Endodermal cell (in vitro differentiated cells): ENCODE measurements around the gene AKR1D1. TPM values are rescaled to one million over a fixed set of nuclear protein-coding genes. Genes with fewer than 3 reads are reported as not detected.

Experiments used
- DNase-seq: peaks from one replicate; pipeline ENCODE4 v3.0.0-alpha.2; 2017
- H3K27ac ChIP-seq: 2 replicates; pipeline ENCODE4 v1.5.1; 2013; ENCODE audit warnings: mild to moderate bottlenecking, low read depth, low read length, moderate library complexity
- H3K27me3 ChIP-seq: 2 replicates; pipeline ENCODE4 v1.6.1; 2013; ENCODE audit warnings: mild to moderate bottlenecking, low read length, moderate library complexity; ENCODE audit not compliant: insufficient read depth, control insufficient read depth, poor library complexity, severe bottlenecking
- H3K36me3 ChIP-seq: 2 replicates; pipeline ENCODE4 v1.7.0; 2013; ENCODE audit warnings: mild to moderate bottlenecking, low read length, moderate library complexity; ENCODE audit not compliant: control insufficient read depth, insufficient read depth
- H3K4me1 ChIP-seq: one replicate; pipeline ENCODE4 v1.7.0; 2013; ENCODE audit warnings: low read length; ENCODE audit not compliant: control insufficient read depth, insufficient read depth
- H3K4me3 ChIP-seq: 2 replicates; pipeline ENCODE4 v1.5.1; 2013; ENCODE audit warnings: mild to moderate bottlenecking, low read length, moderate library complexity
- H3K9ac ChIP-seq: 2 replicates; pipeline ENCODE4 v1.6.1; 2013; ENCODE audit warnings: mild to moderate bottlenecking, low read length, moderate library complexity; ENCODE audit not compliant: poor library complexity, severe bottlenecking; ENCODE audit errors: extremely low read depth
- H3K9me3 ChIP-seq: 2 replicates; pipeline ENCODE4 v1.6.1; 2013; ENCODE audit warnings: mild to moderate bottlenecking, low read length, moderate library complexity; ENCODE audit not compliant: control insufficient read depth
- H3K27ac Mint-ChIP-seq: 2 replicates; pipeline ENCODE4 v1.8.0; 2020; ENCODE audit warnings: mixed read lengths
- H3K27me3 Mint-ChIP-seq: 2 replicates; pipeline ENCODE4 v1.8.0; 2021; ENCODE audit warnings: mild to moderate bottlenecking, mixed read lengths; ENCODE audit not compliant: insufficient read depth
- H3K36me3 Mint-ChIP-seq: 2 replicates; pipeline ENCODE4 v1.8.0; 2020; ENCODE audit warnings: low read depth, mixed read lengths
- H3K4me1 Mint-ChIP-seq: 2 replicates; pipeline ENCODE4 v1.8.0; 2020; ENCODE audit warnings: mixed read lengths
- H3K4me3 Mint-ChIP-seq: 2 replicates; pipeline ENCODE4 v1.8.0; 2020; ENCODE audit warnings: mild to moderate bottlenecking, moderate library complexity, mixed read lengths
- H3K9me3 Mint-ChIP-seq: 2 replicates; pipeline ENCODE4 v1.8.0; 2020; ENCODE audit warnings: mild to moderate bottlenecking, mixed read lengths
- WGBS, 2 experiments: methylation state at CpG; one replicate each; pipeline versions ENCODE4 v1.1.5 to v1.1.7; 2013; ENCODE audit warnings: missing lambda C conversion rate in 2 of 2, mixed read lengths in 1 of 2; ENCODE audit not compliant: insufficient coverage in 1 of 2, insufficient read length in 1 of 2; 5-methylcytosine and 5-hydroxymethylcytosine counted together
- total RNA-seq, 2 donors: library from RNA; stranded (reverse); fragmentation: NEBNext Ultra II Directional in 1 of 2; extraction: Animal tissue kit (Norgen Biotek cat#: 25700) in 1 of 2; gene quantifications; 2 replicates in 1 of 2; 3 replicates in 1 of 2; pipeline ENCODE4 v1.2.1, GENCODE V29; 2021
- TF ChIP-seq, protein P1 (sequence below): fragments of 200-600 bp; sonication (generic); conservative IDR thresholded peaks from 2 replicates; pipeline ENCODE4 v1.5.0; 2021; ENCODE audit warnings: antibody characterized with exemption, mild to moderate bottlenecking

The AKR1D1 gene
- total RNA-seq, 2 donors from 2014 or later, result not detected

DNA sequence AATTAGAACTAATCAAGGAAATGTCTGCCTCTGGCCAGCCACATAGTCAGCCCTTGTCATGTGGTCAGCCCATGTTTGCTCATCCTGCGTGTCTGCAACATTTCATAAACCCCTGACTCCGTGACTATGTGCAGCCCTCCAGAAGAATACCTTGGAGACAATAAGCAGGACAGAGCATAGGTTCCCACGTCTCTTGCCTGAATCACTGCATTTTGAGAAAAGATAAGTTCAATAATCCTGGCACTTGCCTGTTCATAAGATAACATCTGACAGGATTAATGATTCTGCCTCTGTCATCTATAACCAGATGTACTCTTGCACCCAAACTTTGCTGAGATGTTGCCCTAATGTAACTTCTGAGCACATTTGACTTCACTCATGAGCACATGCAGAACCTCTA is 78.4 kb downstream of the AKR1D1 start:
- H3K4me1 Mint-ChIP-seq, result peaks cover 4% of the 10 kb centered on the region
- no peaks in the 10 kb centered on the region for H3K36me3 ChIP-seq
- peaks cover 2% of the 10 kb centered on the region for H3K9me3 Mint-ChIP-seq
- H3K9me3 ChIP-seq, result peaks cover 4% of the 10 kb centered on the region
- no peak overlapping the region for H3K27ac ChIP-seq
- WGBS, 2 experiments, result 96 to 97% methylated on average over 3 of the region's 3 CpGs
- H3K36me3 Mint-ChIP-seq, result no peaks in the 10 kb centered on the region
- no peak overlapping the region for H3K27ac Mint-ChIP-seq
- no peaks in the 10 kb centered on the region for H3K4me1 ChIP-seq
- no peak overlapping the region for H3K9ac ChIP-seq
- H3K27me3 ChIP-seq, result no peaks in the 10 kb centered on the region
- TF ChIP-seq, protein P1, sequence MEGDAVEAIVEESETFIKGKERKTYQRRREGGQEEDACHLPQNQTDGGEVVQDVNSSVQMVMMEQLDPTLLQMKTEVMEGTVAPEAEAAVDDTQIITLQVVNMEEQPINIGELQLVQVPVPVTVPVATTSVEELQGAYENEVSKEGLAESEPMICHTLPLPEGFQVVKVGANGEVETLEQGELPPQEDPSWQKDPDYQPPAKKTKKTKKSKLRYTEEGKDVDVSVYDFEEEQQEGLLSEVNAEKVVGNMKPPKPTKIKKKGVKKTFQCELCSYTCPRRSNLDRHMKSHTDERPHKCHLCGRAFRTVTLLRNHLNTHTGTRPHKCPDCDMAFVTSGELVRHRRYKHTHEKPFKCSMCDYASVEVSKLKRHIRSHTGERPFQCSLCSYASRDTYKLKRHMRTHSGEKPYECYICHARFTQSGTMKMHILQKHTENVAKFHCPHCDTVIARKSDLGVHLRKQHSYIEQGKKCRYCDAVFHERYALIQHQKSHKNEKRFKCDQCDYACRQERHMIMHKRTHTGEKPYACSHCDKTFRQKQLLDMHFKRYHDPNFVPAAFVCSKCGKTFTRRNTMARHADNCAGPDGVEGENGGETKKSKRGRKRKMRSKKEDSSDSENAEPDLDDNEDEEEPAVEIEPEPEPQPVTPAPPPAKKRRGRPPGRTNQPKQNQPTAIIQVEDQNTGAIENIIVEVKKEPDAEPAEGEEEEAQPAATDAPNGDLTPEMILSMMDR, result no peak
- H3K27me3 Mint-ChIP-seq, result no peaks in the 10 kb centered on the region
- H3K4me3 ChIP-seq, result no peak overlapping the region
- no peak for DNase-seq
- no peak overlapping the region for H3K4me3 Mint-ChIP-seq

DNA sequence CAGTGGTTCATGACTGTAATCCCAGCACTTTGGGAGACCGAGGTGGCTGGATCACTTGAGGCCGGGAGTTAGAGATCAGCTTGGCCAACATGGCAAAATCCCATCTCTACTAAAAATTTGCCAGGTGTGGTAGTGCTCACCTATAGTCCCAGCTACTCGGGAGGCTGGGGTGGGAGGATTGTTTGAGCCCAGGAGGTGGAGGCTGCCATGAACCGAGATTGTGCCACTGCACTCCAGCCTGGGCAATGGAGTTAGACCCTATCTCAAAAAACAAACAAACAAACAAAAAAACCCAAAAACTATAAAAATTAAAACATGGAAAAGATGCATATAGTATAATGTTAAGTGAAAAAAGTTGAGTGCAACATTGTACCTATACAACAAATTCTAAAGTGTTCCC is 81.4 kb downstream of the AKR1D1 start:
- Histone ChIP-seq H3K9me3 (peaks cover 20% of the 10 kb centered on the region), H3K36me3 (no peaks in the 10 kb centered on the region), H3K27ac (no peak overlapping the region), H3K27me3 (no peaks in the 10 kb centered on the region), H3K4me1 (no peaks in the 10 kb centered on the region), H3K9ac (no peak overlapping the region), H3K4me3 (no peak overlapping the region)
- Mint-ChIP-seq H3K4me1 (peaks cover 4% of the 10 kb centered on the region), H3K36me3 (no peaks in the 10 kb centered on the region), H3K9me3 (peaks cover 4% of the 10 kb centered on the region), H3K27me3 (no peaks in the 10 kb centered on the region), H3K27ac (no peak overlapping the region), H3K4me3 (no peak overlapping the region)
- 88 to 98% methylated on average over 2 to 4 of the region's 4 CpGs for WGBS, 2 experiments
- TF ChIP-seq, protein P1, result no peak
- no peak for DNase-seq

DNA sequence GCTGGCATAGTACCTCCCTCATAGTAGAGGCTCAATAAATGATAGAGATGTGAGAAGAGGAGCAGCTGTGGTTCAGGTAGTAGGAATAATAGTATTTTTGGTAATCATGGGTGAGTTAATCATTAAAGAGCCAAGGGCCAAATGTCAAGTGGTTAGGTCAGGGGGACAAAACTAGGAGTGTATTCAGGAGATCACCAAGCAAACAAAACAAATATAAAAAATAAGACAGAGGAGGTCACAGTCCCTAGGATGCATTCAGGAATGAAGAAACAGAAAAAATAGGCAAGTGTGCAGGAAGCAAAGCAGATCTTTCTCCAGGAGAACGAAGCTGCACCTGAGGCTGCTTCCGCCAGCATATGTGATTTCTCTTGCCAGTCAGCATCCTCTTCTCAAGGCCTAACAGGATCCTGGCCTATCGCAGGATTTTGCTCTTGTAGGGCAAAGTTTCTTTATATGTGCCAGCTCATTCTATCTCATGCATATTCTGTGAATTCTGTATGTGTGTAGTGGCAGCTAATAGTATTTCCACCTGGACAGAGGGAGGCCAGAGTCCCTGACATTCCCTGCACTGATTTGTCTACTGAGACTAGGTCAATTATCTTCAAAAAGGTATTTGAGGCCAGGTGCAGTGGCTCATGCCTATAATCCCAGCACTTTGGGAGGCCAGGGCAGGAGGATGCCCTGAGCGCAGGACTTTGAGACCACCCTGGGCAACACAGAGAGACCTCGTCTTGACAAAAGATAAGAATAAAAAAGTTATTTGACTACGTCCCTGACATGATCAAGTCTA is 82.7 kb downstream of the AKR1D1 start:
- no peak for DNase-seq
- Histone ChIP-seq H3K4me3 (no peak overlapping the region), H3K27me3 (no peaks in the 10 kb centered on the region), H3K27ac (no peak overlapping the region), H3K4me1 (no peaks in the 10 kb centered on the region), H3K9ac (no peak overlapping the region), H3K9me3 (peaks cover 31% of the 10 kb centered on the region), H3K36me3 (no peaks in the 10 kb centered on the region)
- H3K36me3 Mint-ChIP-seq, result peaks cover 2% of the 10 kb centered on the region
- H3K4me1 Mint-ChIP-seq, result peaks cover 4% of the 10 kb centered on the region
- peaks cover 13% of the 10 kb centered on the region for H3K9me3 Mint-ChIP-seq
- no peak overlapping the region for H3K4me3 Mint-ChIP-seq
- TF ChIP-seq, protein P1, result no peak
- 92 to 93% methylated on average over 5 to 6 of the region's 6 CpGs for WGBS, 2 experiments
- no peak overlapping the region for H3K27ac Mint-ChIP-seq
- no peaks in the 10 kb centered on the region for H3K27me3 Mint-ChIP-seq
